ENCODE results near the gene CFH.
"Not testable (repeated sequence)": the region's sequence is repeated elsewhere in the genome, so short reads cannot be mapped to it uniquely, and the experiment has no call there.

DNA sequence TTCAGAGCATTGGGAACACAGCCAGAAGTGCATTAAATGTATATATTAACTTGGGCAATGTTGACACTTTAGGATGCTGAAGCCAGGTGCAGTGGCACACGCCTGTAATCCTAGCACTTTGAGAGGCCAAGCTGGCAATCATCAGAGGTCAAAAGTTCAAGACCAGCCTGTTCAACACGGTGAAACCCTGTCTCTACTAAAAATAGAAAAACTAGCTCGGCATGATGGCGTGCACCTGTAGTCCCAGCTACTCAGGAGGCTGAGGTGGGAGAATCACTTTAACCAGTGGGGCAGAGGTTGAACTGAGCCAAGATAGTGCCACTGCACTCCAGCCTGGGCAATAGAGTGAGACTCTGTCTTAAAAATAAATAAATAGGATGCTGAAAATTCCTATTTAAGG lies 142.3 kb downstream of the CFH start:
- TF ChIP-seq MLLT1, SMARCA5 (IDR thresholded peaks at IDR 0.05): not testable (repeated sequence)
- TF ChIP-seq, protein P1, sequence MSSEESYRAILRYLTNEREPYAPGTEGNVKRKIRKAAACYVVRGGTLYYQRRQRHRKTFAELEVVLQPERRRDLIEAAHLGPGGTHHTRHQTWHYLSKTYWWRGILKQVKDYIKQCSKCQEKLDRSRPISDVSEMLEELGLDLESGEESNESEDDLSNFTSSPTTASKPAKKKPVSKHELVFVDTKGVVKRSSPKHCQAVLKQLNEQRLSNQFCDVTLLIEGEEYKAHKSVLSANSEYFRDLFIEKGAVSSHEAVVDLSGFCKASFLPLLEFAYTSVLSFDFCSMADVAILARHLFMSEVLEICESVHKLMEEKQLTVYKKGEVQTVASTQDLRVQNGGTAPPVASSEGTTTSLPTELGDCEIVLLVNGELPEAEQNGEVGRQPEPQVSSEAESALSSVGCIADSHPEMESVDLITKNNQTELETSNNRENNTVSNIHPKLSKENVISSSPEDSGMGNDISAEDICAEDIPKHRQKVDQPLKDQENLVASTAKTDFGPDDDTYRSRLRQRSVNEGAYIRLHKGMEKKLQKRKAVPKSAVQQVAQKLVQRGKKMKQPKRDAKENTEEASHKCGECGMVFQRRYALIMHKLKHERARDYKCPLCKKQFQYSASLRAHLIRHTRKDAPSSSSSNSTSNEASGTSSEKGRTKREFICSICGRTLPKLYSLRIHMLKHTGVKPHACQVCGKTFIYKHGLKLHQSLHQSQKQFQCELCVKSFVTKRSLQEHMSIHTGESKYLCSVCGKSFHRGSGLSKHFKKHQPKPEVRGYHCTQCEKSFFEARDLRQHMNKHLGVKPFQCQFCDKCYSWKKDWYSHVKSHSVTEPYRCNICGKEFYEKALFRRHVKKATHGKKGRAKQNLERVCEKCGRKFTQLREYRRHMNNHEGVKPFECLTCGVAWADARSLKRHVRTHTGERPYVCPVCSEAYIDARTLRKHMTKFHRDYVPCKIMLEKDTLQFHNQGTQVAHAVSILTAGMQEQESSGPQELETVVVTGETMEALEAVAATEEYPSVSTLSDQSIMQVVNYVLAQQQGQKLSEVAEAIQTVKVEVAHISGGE (CRISPR knock-in tag; IDR thresholded peaks at IDR 0.05) = not testable (repeated sequence)
- TF ChIP-seq, protein P2, sequence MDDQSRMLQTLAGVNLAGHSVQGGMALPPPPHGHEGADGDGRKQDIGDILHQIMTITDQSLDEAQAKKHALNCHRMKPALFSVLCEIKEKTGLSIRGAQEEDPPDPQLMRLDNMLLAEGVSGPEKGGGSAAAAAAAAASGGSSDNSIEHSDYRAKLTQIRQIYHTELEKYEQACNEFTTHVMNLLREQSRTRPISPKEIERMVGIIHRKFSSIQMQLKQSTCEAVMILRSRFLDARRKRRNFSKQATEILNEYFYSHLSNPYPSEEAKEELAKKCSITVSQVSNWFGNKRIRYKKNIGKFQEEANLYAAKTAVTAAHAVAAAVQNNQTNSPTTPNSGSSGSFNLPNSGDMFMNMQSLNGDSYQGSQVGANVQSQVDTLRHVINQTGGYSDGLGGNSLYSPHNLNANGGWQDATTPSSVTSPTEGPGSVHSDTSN (IDR thresholded peaks at IDR 0.05; ENCODE audit: insufficient replicate concordance, low read depth, low read length) = not testable (repeated sequence)

Measured in GM12878 (cell line).